Measurements from ENCODE around the gene PAGR1.

PAGR1 gene

DNA sequence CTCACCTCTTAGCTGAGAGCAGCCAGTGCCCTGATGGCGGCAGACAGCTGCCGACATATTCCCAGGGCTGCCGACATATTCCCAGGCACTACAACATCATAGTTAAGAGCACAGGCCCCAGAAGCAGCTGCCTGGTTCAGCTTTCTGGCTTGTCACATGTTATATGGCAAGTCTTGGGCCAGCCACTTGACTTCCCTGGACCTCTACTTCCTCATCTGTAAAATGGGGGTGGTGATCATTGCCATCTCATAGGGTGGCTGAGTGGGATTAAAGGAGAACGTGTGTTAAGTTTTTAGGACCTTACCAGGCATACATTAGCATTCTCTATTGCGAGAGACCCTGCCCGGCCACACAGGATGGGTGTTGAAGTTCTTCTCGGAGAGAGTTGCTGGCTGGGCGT lies 28.0 kb downstream of the PAGR1 start:
- TF ChIP-seq, protein P1, sequence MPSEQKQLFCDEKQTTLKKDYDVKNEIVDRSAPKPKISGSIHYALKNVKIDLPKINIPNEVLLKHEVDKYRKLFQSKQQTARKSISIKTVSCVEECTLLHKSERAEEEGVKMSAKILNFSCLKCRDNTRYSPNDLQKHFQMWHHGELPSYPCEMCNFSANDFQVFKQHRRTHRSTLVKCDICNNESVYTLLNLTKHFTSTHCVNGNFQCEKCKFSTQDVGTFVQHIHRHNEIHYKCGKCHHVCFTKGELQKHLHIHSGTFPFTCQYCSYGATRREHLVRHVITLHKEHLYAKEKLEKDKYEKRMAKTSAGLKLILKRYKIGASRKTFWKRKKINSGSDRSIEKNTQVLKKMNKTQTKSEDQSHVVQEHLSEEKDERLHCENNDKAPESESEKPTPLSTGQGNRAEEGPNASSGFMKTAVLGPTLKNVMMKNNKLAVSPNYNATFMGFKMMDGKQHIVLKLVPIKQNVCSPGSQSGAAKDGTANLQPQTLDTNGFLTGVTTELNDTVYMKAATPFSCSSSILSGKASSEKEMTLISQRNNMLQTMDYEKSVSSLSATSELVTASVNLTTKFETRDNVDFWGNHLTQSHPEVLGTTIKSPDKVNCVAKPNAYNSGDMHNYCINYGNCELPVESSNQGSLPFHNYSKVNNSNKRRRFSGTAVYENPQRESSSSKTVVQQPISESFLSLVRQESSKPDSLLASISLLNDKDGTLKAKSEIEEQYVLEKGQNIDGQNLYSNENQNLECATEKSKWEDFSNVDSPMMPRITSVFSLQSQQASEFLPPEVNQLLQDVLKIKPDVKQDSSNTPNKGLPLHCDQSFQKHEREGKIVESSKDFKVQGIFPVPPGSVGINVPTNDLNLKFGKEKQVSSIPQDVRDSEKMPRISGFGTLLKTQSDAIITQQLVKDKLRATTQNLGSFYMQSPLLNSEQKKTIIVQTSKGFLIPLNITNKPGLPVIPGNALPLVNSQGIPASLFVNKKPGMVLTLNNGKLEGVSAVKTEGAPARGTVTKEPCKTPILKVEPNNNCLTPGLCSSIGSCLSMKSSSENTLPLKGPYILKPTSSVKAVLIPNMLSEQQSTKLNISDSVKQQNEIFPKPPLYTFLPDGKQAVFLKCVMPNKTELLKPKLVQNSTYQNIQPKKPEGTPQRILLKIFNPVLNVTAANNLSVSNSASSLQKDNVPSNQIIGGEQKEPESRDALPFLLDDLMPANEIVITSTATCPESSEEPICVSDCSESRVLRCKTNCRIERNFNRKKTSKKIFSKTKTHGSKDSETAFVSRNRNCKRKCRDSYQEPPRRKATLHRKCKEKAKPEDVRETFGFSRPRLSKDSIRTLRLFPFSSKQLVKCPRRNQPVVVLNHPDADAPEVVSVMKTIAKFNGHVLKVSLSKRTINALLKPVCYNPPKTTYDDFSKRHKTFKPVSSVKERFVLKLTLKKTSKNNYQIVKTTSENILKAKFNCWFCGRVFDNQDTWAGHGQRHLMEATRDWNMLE (tag by site-specific recombination; conservative IDR thresholded peaks at IDR 0.05; ENCODE audit: low read depth), result no peak
- TF ChIP-seq ZNF658 (tag by site-specific recombination; IDR thresholded peaks at IDR 0.05), result no peak
- no peak for TF ChIP-seq ZNF169 (tag by site-specific recombination; IDR thresholded peaks at IDR 0.05)
- TF ChIP-seq, protein P2, sequence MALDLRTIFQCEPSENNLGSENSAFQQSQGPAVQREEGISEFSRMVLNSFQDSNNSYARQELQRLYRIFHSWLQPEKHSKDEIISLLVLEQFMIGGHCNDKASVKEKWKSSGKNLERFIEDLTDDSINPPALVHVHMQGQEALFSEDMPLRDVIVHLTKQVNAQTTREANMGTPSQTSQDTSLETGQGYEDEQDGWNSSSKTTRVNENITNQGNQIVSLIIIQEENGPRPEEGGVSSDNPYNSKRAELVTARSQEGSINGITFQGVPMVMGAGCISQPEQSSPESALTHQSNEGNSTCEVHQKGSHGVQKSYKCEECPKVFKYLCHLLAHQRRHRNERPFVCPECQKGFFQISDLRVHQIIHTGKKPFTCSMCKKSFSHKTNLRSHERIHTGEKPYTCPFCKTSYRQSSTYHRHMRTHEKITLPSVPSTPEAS (tag by site-specific recombination; IDR thresholded peaks at IDR 0.05), result no peak
- no peak for TF ChIP-seq ZNF140 (tag by site-specific recombination; IDR thresholded peaks at IDR 0.05)
- no peak for TF ChIP-seq ZNF2 (tag by site-specific recombination; IDR thresholded peaks at IDR 0.05)
- TF ChIP-seq, protein P3, sequence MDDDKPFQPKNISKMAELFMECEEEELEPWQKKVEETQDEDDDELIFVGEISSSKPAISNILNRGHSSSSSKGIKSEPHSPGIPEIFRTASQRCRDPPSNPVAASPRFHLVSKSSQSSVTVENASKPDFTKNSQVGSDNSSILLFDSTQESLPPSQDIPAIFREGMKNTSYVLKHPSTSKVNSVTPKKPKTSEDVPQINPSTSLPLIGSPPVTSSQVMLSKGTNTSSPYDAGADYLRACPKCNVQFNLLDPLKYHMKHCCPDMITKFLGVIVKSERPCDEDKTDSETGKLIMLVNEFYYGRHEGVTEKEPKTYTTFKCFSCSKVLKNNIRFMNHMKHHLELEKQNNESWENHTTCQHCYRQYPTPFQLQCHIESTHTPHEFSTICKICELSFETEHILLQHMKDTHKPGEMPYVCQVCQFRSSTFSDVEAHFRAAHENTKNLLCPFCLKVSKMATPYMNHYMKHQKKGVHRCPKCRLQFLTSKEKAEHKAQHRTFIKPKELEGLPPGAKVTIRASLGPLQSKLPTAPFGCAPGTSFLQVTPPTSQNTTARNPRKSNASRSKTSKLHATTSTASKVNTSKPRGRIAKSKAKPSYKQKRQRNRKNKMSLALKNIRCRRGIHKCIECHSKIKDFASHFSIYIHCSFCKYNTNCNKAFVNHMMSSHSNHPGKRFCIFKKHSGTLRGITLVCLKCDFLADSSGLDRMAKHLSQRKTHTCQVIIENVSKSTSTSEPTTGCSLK (tag by site-specific recombination; IDR thresholded peaks at IDR 0.05), result no peak
- TF ChIP-seq, protein P4, sequence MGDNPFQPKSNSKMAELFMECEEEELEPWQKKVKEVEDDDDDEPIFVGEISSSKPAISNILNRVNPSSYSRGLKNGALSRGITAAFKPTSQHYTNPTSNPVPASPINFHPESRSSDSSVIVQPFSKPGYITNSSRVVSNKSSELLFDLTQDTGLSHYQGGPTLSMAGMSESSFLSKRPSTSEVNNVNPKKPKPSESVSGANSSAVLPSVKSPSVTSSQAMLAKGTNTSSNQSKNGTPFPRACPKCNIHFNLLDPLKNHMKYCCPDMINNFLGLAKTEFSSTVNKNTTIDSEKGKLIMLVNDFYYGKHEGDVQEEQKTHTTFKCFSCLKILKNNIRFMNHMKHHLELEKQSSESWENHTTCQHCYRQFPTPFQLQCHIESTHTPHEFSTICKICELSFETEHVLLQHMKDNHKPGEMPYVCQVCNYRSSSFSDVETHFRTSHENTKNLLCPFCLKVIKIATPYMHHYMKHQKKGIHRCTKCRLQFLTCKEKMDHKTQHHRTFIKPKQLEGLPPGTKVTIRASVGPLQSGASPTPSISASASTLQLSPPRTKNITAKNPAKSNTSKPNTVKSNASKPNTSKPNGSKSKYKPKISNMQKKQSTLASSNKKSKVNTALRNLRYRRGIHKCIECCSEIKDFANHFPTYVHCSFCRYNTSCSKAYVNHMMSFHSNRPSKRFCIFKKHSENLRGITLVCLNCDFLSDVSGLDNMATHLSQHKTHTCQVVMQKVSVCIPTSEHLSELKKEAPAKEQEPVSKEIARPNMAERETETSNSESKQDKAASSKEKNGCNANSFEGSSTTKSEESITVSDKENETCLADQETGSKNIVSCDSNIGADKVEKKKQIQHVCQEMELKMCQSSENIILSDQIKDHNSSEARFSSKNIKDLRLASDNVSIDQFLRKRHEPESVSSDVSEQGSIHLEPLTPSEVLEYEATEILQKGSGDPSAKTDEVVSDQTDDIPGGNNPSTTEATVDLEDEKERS (tag by site-specific recombination; IDR thresholded peaks at IDR 0.05), result no peak
- Histone ChIP-seq H3K4me1 (ENCODE audit: control insufficient read depth, insufficient read depth, low read length) (no peaks in the 10 kb centered on the region), H3K27ac (ENCODE audit: extremely low read depth, low read depth, low read length) (no peak overlapping the region), H3K4me3 (ENCODE audit: low read depth, low read length) (no peak overlapping the region), H3K9me3 (ENCODE audit: control insufficient read depth, insufficient read depth, low read depth, low read length) (no peaks in the 10 kb centered on the region), H3K36me3 (ENCODE audit: control insufficient read depth in 2 of 2, insufficient read depth in 1 of 2, low read length in 2 of 2) (peaks cover 0 to 9% of the 10 kb centered on the region in 2 experiments; a peak in 1 of 3 replicates)
- POLR2A ChIA-PET, result interaction anchor here (1.4 kb wide), 1 partner anchor 9 kb away, joined by 3 read pairs; no protein-coding TSS in a partner anchor
- CTCF ChIA-PET, result interaction anchor here (1.1 kb wide), 1 partner anchor 25 kb away, joined by 6 read pairs; the partner anchor contains the start of gene MVP

DNA sequence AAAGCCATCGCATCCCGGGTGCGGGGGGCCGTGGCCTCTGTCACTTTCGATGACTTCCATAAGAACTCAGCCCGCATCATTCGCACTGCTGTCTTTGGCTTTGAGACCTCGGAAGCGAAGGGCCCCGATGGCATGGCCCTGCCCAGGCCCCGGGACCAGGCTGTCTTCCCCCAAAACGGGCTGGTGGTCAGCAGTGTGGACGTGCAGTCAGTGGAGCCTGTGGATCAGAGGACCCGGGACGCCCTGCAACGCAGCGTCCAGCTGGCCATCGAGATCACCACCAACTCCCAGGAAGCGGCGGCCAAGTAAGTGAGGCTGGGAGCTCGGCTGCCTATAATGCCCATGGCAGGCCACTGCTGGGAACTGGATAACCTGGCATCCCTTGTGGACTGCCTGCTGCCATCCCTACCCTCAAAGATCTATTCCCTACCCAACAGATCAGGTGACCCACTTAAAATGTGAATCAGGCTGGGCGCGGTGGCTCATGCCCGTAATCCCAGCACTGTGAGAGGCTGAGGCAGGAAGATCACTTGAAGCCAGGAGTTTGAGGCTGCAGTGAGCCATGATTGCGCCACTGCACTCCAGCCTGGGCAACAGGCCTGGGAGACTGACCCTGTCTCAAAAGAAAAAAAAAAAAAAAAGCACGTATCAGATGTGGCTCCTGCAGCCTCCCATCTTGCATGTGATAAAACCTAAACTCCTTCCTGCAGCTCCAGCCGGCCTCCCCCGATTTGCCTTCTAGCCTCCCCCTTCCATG lies 28.8 kb downstream of the PAGR1 start:
- Histone ChIP-seq H3K4me1 (ENCODE audit: control insufficient read depth, insufficient read depth, low read length) (no peaks in the 10 kb centered on the region), H3K27ac (ENCODE audit: extremely low read depth, low read depth, low read length) (no peak overlapping the region), H3K36me3 (ENCODE audit: control insufficient read depth in 2 of 2, insufficient read depth in 1 of 2, low read length in 2 of 2) (peaks cover 0 to 9% of the 10 kb centered on the region in 2 experiments; a peak in 1 of 3 replicates), H3K4me3 (ENCODE audit: low read depth, low read length) (no peak overlapping the region), H3K9me3 (ENCODE audit: control insufficient read depth, insufficient read depth, low read depth, low read length) (no peaks in the 10 kb centered on the region)
- POLR2A ChIA-PET, result interaction anchor here (0.6 to 1.4 kb wide), 3 partner anchors 10 to 40 kb away, joined by 3 read pairs; partner anchors contain the start of gene PAGR1
- CTCF ChIA-PET, result interaction anchor here (0.9 to 1.4 kb wide), 4 partner anchors 10 to 29 kb away, joined by 3 to 6 read pairs (median 4); partner anchors contain the start of gene MVP
- TF ChIP-seq ZNF600 (tag by site-specific recombination; IDR thresholded peaks at IDR 0.05), result 0 out of 2 replicates have a peak, but pooled peaks have one; percentile 17
- no peak for TF ChIP-seq ZNF155 (tag by site-specific recombination; IDR thresholded peaks at IDR 0.05)
- no peak for TF ChIP-seq KLF1 (tag by site-specific recombination; IDR thresholded peaks at IDR 0.05)
